Smooth muscle cell (in vitro differentiated cells): ENCODE results near the gene PTOV1. TPM values are rescaled to one million over a fixed set of nuclear protein-coding genes. Genes with fewer than 3 reads are reported as not detected.

ENCODE experiments used
- DNase-seq: peaks from one replicate; lab custom pipeline; 2025; ENCODE audit not compliant: unreplicated experiment; lab: John Stamatoyannopoulos, UW
- H2AFZ ChIP-seq: fragments of 200-600 bp; sonication (generic); 2 replicates; pipeline ENCODE4 v1.6.0; 2016; ENCODE audit warnings: antibody characterized with exemption, low read depth, mild to moderate bottlenecking
- H3F3A ChIP-seq: fragments of 200-600 bp; sonication (generic); 2 replicates; pipeline ENCODE4 v1.6.0; 2017; ENCODE audit warnings: antibody characterized with exemption, low read depth
- H3K27ac ChIP-seq: fragments of 200-600 bp; sonication (generic); 2 replicates; pipeline ENCODE4 v1.5.1; 2016; ENCODE audit warnings: low read depth, mild to moderate bottlenecking
- H3K27me3 ChIP-seq: fragments of 200-600 bp; sonication (generic); 2 replicates; pipeline ENCODE4 v1.6.1; 2016; ENCODE audit warnings: low read depth, mild to moderate bottlenecking
- H3K36me3 ChIP-seq: fragments of 200-600 bp; sonication (generic); 2 replicates; pipeline ENCODE4 v1.5.1; 2016; ENCODE audit warnings: low read depth
- H3K4me1 ChIP-seq: fragments of 200-600 bp; sonication (generic); 2 replicates; pipeline ENCODE4 v1.5.1; 2016; ENCODE audit warnings: low read depth
- H3K4me2 ChIP-seq: fragments of 200-600 bp; sonication (generic); 2 replicates; pipeline ENCODE4 v1.6.0; 2016; ENCODE audit warnings: mild to moderate bottlenecking
- H3K4me3 ChIP-seq: fragments of 200-600 bp; sonication (generic); 2 replicates; pipeline ENCODE4 v1.5.1; 2016; ENCODE audit warnings: mild to moderate bottlenecking
- H3K79me2 ChIP-seq: fragments of 200-600 bp; sonication (generic); 2 replicates; pipeline ENCODE4 v1.6.0; 2016; ENCODE audit warnings: low read depth, mild to moderate bottlenecking
- H3K9ac ChIP-seq: fragments of 200-600 bp; sonication (generic); 2 replicates; pipeline ENCODE4 v1.6.0; 2016; ENCODE audit warnings: low read depth
- H3K9me3 ChIP-seq: fragments of 200-600 bp; sonication (generic); replicated peaks from 2 replicates; pipeline ENCODE4 v1.5.1; 2016; ENCODE audit warnings: low read depth
- H4K20me1 ChIP-seq: fragments of 200-600 bp; sonication (generic); 2 replicates; pipeline ENCODE4 v1.6.0; 2016; ENCODE audit warnings: low read depth
- WGBS: methylation state at CpG from one replicate; pipeline ENCODE4 v1.1.7; 2016; ENCODE audit warnings: low lambda C conversion rate; 5-methylcytosine and 5-hydroxymethylcytosine counted together
- polyA plus RNA-seq: library from polyadenylated mRNA; unstranded; fragments of >200 nt; fragmentation: Nextera tagmentation; extraction: Ambion mirVana; gene quantifications from 2 replicates; pipeline ENCODE4 v1.2.1, GENCODE V29; 2016
- total RNA-seq: library from RNA; depleted of rRNA; stranded (reverse); fragments of >200 nt; gene quantifications from 2 replicates; pipeline ENCODE4 v1.2.3, GENCODE V29; 2014
- TF ChIP-seq, protein P1 (sequence below): fragments of 200-600 bp; sonication (generic); IDR thresholded peaks from 2 replicates; pipeline ENCODE4 v1.5.1; 2017; ENCODE audit warnings: borderline replicate concordance, mild to moderate bottlenecking, antibody characterized with exemption; ENCODE audit not compliant: insufficient read depth, poor library complexity, severe bottlenecking

The PTOV1 gene
- total and polyA plus RNA-seq, 2 experiments from 2014 or later, result 81.0 to 256 TPM

DNA sequence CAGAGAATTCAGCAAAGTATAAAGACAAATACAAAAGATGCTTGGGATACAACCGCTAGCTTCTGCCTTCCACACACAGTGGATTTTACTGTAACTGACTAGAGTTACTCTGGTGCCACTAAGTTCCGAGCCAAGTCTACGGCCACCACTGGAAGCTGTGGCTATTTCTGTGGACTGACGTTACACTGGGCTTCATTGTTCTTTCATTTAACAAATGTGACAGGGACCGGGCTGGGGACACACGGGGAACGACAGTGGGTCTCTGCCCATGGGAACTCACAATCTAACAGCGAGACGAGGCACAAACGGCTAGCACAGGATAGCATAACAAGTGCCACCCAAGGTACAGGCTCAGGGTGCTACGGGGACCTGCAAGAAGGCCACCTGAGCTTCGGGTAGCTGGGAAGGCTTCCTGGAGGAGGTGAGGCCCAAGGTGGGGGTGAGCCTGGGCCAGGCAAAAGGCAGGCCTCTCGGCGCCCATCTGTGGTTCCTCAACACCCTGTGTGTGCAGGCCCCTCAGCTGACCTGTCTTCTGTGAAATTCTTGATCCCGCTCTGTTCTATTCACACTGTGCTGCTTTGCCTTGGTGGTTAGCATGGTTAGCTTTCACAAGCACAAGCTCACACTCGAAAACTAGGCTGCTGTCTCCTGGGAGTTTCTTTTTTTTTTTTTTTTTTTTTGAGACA is 56.1 kb downstream of the PTOV1 start:
- H3K27ac ChIP-seq, result no peak overlapping the region
- WGBS, result 96% methylated on average over 16 of the region's 16 CpGs
- H2AFZ ChIP-seq, result no peak overlapping the region

GRCh38 chr19:49907745-49908446 is 56.9 kb downstream of the PTOV1 start:
- Histone ChIP-seq H3K9ac (no peak overlapping the region), H3K4me1 (no peaks in the 10 kb centered on the region), H3K27ac (no peak overlapping the region), H3K9me3 (no peaks in the 10 kb centered on the region), H3K4me3 (no peak overlapping the region), H3K27me3 (no peaks in the 10 kb centered on the region), H3K4me2 (no peak overlapping the region), H3F3A (no peaks in the 10 kb centered on the region), H3K79me2 (no peaks in the 10 kb centered on the region), H3K36me3 (no peaks in the 10 kb centered on the region), H2AFZ (no peak overlapping the region), H4K20me1 (peaks cover 16% of the 10 kb centered on the region)
- TF ChIP-seq, protein P1, sequence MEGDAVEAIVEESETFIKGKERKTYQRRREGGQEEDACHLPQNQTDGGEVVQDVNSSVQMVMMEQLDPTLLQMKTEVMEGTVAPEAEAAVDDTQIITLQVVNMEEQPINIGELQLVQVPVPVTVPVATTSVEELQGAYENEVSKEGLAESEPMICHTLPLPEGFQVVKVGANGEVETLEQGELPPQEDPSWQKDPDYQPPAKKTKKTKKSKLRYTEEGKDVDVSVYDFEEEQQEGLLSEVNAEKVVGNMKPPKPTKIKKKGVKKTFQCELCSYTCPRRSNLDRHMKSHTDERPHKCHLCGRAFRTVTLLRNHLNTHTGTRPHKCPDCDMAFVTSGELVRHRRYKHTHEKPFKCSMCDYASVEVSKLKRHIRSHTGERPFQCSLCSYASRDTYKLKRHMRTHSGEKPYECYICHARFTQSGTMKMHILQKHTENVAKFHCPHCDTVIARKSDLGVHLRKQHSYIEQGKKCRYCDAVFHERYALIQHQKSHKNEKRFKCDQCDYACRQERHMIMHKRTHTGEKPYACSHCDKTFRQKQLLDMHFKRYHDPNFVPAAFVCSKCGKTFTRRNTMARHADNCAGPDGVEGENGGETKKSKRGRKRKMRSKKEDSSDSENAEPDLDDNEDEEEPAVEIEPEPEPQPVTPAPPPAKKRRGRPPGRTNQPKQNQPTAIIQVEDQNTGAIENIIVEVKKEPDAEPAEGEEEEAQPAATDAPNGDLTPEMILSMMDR, result no peak
- 98% methylated on average over 23 of the region's 23 CpGs for WGBS
- DNase-seq, result no peak

More for the DNA sequence above, 56.1 kb downstream of the PTOV1 start:
- no peak overlapping the region for H3K4me2 ChIP-seq
- no peaks in the 10 kb centered on the region for H3K27me3 ChIP-seq
- H4K20me1 ChIP-seq, result peaks cover 16% of the 10 kb centered on the region
- H3F3A ChIP-seq, result no peaks in the 10 kb centered on the region
- H3K36me3 ChIP-seq, result no peaks in the 10 kb centered on the region
- H3K4me3 ChIP-seq, result no peak overlapping the region
- TF ChIP-seq, protein P1, result no peak
- H3K79me2 ChIP-seq, result no peaks in the 10 kb centered on the region
- H3K4me1 ChIP-seq, result no peaks in the 10 kb centered on the region
- no peaks in the 10 kb centered on the region for H3K9me3 ChIP-seq
- no peak overlapping the region for H3K9ac ChIP-seq
- no peak for DNase-seq

GRCh38 chr19:49908480-49909420 is 57.8 kb downstream of the PTOV1 start:
- no peak for DNase-seq
- WGBS, result 97% methylated on average over 37 of the region's 37 CpGs
- H4K20me1 ChIP-seq, result peaks cover 23% of the 10 kb centered on the region
- H3K4me2 ChIP-seq, result no peak overlapping the region
- H3K36me3 ChIP-seq, result no peaks in the 10 kb centered on the region
- no peaks in the 10 kb centered on the region for H3K79me2 ChIP-seq
- TF ChIP-seq, protein P1, result no peak
- no peak overlapping the region for H2AFZ ChIP-seq
- H3K27ac ChIP-seq, result no peak overlapping the region
- no peak overlapping the region for H3K4me3 ChIP-seq
- H3K4me1 ChIP-seq, result no peaks in the 10 kb centered on the region
- H3K27me3 ChIP-seq, result no peaks in the 10 kb centered on the region
- no peak overlapping the region for H3K9ac ChIP-seq
- no peaks in the 10 kb centered on the region for H3F3A ChIP-seq
- H3K9me3 ChIP-seq, result no peaks in the 10 kb centered on the region
